ENCODE data around the gene SNAPC5. TPM values are rescaled to one million over a fixed set of nuclear protein-coding genes. Genes with fewer than 3 reads are reported as not detected.

The SNAPC5 gene
- total and polyA plus RNA-seq, 2 of the 13 experiments (the other 11 are each of a cell fraction or from before 2014, with no cell fraction given): 14.8 to 36.2 TPM

- peaks cover 49% of the 10 kb centered on the region for H3K4me1 ChIP-seq (ENCODE audit: insufficient read depth, low read length)
- FAIRE-seq (no peak), DNase-seq (ENCODE audit: low spot score) (peak; percentile 15), ATAC-seq (peak; percentile 58)
- H3K9me3 ChIP-seq (ENCODE audit: low read length): no peaks in the 10 kb centered on the region
- H4K20me1 ChIP-seq (ENCODE audit: insufficient read depth, low read length): peaks cover 25% of the 10 kb centered on the region
- no TSS peak for BruUV-seq (replicated peaks)
- peaks cover 12 to 45% of the 10 kb centered on the region in 2 experiments; a peak in 4 of 5 replicates for H3K36me3 ChIP-seq (replicated peaks in 1 of 2; ENCODE audit: control insufficient read depth in 1 of 2, insufficient read depth in 2 of 2, low read length in 2 of 2)
- H3K4me2 ChIP-seq (ENCODE audit: low read depth, low read length): peak overlapping the region; percentile 84
- peak overlapping the region; percentile 80 to 93 (median 86) for H3K4me3 ChIP-seq (replicated peaks in 1 of 3; ENCODE audit: insufficient read depth in 1 of 3, low read depth in 2 of 3, low read length in 3 of 3)
- peaks cover 20% of the 10 kb centered on the region for H3K79me2 ChIP-seq (ENCODE audit: insufficient read depth, low read length)
- peak overlapping the region; percentile 90 for H3K9ac ChIP-seq (ENCODE audit: insufficient read depth, low read depth, low read length)
- intact Hi-C loops (cut with micrococcal nuclease; ENCODE audit: unreplicated experiment): loop anchor here (1.0 to 10.0 kb wide), 3 partner anchors 111 to 142 kb away; partner anchors contain the start of genes MAP2K1 and TIPIN
- in situ Hi-C loops (cut with HindIII; ENCODE audit: extremely low pct_ligation_motif_present, low pct_unique_long_range_greater_than_20kb): loop anchor here (25.0 kb wide), 1 partner anchor 110 kb away; the partner anchor contains the start of gene MAP2K1
- H2AFZ ChIP-seq (ENCODE audit: low read length): no peak overlapping the region
- POLR2A ChIA-PET: interaction anchor here (0.9 to 3.2 kb wide), 3 partner anchors 8 to 110 kb away, joined by 4 to 38 read pairs (median 8); partner anchors contain the start of genes MAP2K1, RPL4 and ZWILCH
- no peaks in the 10 kb centered on the region for H3K27me3 ChIP-seq (ENCODE audit: control insufficient read depth in 1 of 2, insufficient read depth in 2 of 2, low read length in 2 of 2)
- H3K27ac ChIP-seq (ENCODE audit: extremely low read length, insufficient read depth, low read length): peak overlapping the region; percentile 80
- 0% methylated on average over 9 of the region's 17 CpGs for WGBS (ENCODE audit: low lambda C conversion rate)
- CTCF ChIA-PET (ENCODE audit: low intra/inter-chr PET ratio, low total read pairs): interaction anchor here (3.0 kb wide), 1 partner anchor 110 kb away, joined by 17 read pairs; the partner anchor contains the start of gene MAP2K1
- TF ChIP-seq KDM5A (IDR thresholded peaks at IDR 0.05; ENCODE audit: borderline replicate concordance, low read length) (no peak), GTF3A (CRISPR knock-in tag; conservative IDR thresholded peaks at IDR 0.05) (no peak), JDP2 (CRISPR knock-in tag; IDR thresholded peaks at IDR 0.05; ENCODE audit: borderline replicate concordance) (no peak), MYC (CRISPR knock-in tag; IDR thresholded peaks at IDR 0.05; ENCODE audit: borderline replicate concordance) (peak; percentile 11; the same call in 1 of the 2 replicates), PITX1 (CRISPR knock-in tag; IDR thresholded peaks at IDR 0.05) (0 out of 2 replicates have a peak, but pooled peaks have one; percentile 6), ZNF619 (CRISPR knock-in tag; IDR thresholded peaks at IDR 0.05) (0 out of 2 replicates have a peak, but pooled peaks have one; percentile 19), FOSL2 (CRISPR knock-in tag; IDR thresholded peaks at IDR 0.05) (no peak; the same call in 1 of the 2 replicates), ZBTB38 (CRISPR knock-in tag; IDR thresholded peaks at IDR 0.05) (0 out of 2 replicates have a peak, but pooled peaks have one; percentile 24), SPEN (CRISPR knock-in tag; IDR thresholded peaks at IDR 0.05; ENCODE audit: low read depth) (no peak), SIX1 (CRISPR knock-in tag; IDR thresholded peaks at IDR 0.05; ENCODE audit: borderline replicate concordance) (no peak), DPF2 (CRISPR knock-in tag; IDR thresholded peaks at IDR 0.05; ENCODE audit: borderline replicate concordance, low read depth) (no peak), PRDM4 (CRISPR knock-in tag; IDR thresholded peaks at IDR 0.05; ENCODE audit: borderline replicate concordance) (no peak), SP140L (CRISPR knock-in tag; IDR thresholded peaks at IDR 0.05; ENCODE audit: borderline replicate concordance) (no peak), GABPA (IDR thresholded peaks at IDR 0.05; ENCODE audit: low read depth, low read length) (peak; percentile 19; the same call in 1 of the 2 replicates), GABPA (CRISPR knock-in tag; IDR thresholded peaks at IDR 0.05; ENCODE audit: low read depth) (no peak; the same call in 1 of the 2 replicates), DMAP1 (CRISPR knock-in tag; IDR thresholded peaks at IDR 0.05) (peak; percentile 29), HHEX (CRISPR knock-in tag; IDR thresholded peaks at IDR 0.05) (no peak), KMT2B (CRISPR knock-in tag; IDR thresholded peaks at IDR 0.05) (no peak), ZNF263 (CRISPR knock-in tag; IDR thresholded peaks at IDR 0.05) (peak; percentile 77), KLF12 (CRISPR knock-in tag; IDR thresholded peaks at IDR 0.05; ENCODE audit: borderline replicate concordance) (peak; percentile 5; the same call in 1 of the 2 replicates), ZNF883 (CRISPR knock-in tag; IDR thresholded peaks at IDR 0.05; ENCODE audit: not compliant biosample characterization) (no peak), ZNF317 (CRISPR knock-in tag; IDR thresholded peaks at IDR 0.05) (no peak), HNRNPUL1 (IDR thresholded peaks at IDR 0.05; ENCODE audit: low read depth, low read length) (no peak), SNAPC2 (CRISPR knock-in tag; IDR thresholded peaks at IDR 0.05) (no peak), YEATS2 (CRISPR knock-in tag; IDR thresholded peaks at IDR 0.05; ENCODE audit: borderline replicate concordance) (0 out of 2 replicates have a peak, but pooled peaks have one; percentile 30)
Measured at GRCh38 chr15:66496951-66497501, 536 bp downstream of the SNAPC5 start.

All from HepG2 (cell line).